Mucosa of rectum (tissue), 2 donors: ENCODE measurements around the gene PRR7.

Source experiments
- H3K27ac ChIP-seq, 2 donors: one replicate each; pipeline ENCODE4 v1.7.0; 2013; ENCODE audit warnings: inconsistent platforms in 2 of 2, low read depth in 2 of 2, low read length in 2 of 2
- H3K27me3 ChIP-seq, 2 donors: one replicate each; pipeline ENCODE4 v1.7.0; 2013; ENCODE audit warnings: low read length in 2 of 2; ENCODE audit not compliant: control insufficient read depth in 2 of 2, insufficient read depth in 2 of 2
- H3K36me3 ChIP-seq, 2 donors: one replicate each; pipeline ENCODE4 v1.7.0; 2013; ENCODE audit warnings: low read length in 2 of 2; ENCODE audit not compliant: control insufficient read depth in 2 of 2, insufficient read depth in 2 of 2
- H3K4me1 ChIP-seq, 2 donors: one replicate each; pipeline ENCODE4 v1.7.0; 2013; ENCODE audit warnings: low read length in 2 of 2, mild to moderate bottlenecking in 1 of 2; ENCODE audit not compliant: control insufficient read depth in 2 of 2, insufficient read depth in 2 of 2
- H3K4me3 ChIP-seq, 2 donors: one replicate each; pipeline ENCODE4 v1.7.0; 2013; ENCODE audit warnings: low read length in 2 of 2
- H3K9ac ChIP-seq, 2 donors: one replicate each; pipeline ENCODE4 v1.7.0; 2013; ENCODE audit warnings: low read length in 2 of 2, low read depth in 1 of 2, mild to moderate bottlenecking in 1 of 2
- H3K9me3 ChIP-seq, 2 donors: one replicate each; pipeline ENCODE4 v1.7.0; 2013; ENCODE audit warnings: low read length in 2 of 2; ENCODE audit not compliant: control insufficient read depth in 2 of 2
- donor health status: healthy.
- donor health status: Normal muscosa, but diverticular disease.

PRR7 gene

DNA sequence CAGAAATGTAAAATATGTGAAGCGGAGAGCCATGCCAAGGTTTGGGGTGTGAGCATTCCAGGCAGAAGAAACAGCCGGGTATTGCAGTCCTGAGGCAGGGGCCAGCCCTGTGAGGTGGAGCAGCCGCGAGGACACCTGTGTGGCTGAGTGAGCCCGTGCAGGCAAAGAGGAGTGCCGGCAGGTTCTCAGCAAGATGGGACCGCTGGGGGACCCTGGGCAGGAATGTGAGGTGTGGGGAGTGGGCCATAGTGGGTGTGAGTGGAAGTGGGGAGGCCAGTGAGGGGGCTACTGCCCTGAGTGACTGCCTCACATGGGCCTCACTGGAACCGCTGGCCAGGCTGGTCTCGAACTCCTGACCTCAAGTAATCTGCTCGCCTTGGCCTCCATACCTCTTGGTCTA is 8.1 kb upstream of the PRR7 start:
- H3K9ac ChIP-seq = no peak overlapping the region

DNA sequence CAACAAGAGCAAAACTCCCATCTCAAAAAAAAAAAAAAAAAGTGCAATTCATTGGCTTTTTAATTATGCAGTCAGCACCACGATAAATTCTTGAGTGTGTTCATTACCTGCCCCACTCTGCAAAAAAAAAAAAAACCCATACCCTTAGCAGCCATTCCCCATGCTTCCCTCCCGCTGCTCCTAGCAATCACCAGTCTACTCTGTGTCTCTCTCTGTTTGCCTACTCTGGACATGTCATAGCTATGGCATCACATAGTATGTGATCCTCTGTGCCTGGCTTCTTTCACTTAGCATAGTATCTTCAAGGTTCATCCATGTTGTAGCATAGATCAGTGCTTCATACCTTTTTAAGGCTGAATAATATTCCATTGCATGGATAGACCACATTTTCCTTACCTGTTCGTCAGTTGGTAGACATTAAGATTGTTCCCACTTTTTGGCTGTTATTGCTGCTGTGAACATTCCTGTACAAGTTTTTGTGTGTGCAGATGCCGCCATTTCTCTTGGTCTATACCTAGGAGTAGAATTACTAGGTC is 7.0 kb upstream of the PRR7 start:
- H3K4me3 ChIP-seq = no peak overlapping the region
- no peaks in the 10 kb centered on the region for H3K4me1 ChIP-seq
- H3K36me3 ChIP-seq = peaks cover 31 to 47% of the 10 kb centered on the region in 2 donors
- no peak overlapping the region for H3K9ac ChIP-seq
- no peak overlapping the region for H3K27ac ChIP-seq
- H3K27me3 ChIP-seq = no peaks in the 10 kb centered on the region
- H3K9me3 ChIP-seq = no peaks in the 10 kb centered on the region

More for the DNA sequence above, 8.1 kb upstream of the PRR7 start:
- peaks cover 0 to 3% of the 10 kb centered on the region in 2 donors for H3K4me1 ChIP-seq
- no peaks in the 10 kb centered on the region for H3K9me3 ChIP-seq
- H3K27me3 ChIP-seq = no peaks in the 10 kb centered on the region
- no peak overlapping the region for H3K4me3 ChIP-seq
- H3K27ac ChIP-seq = no peak overlapping the region
- H3K36me3 ChIP-seq = peaks cover 42 to 57% of the 10 kb centered on the region in 2 donors

DNA sequence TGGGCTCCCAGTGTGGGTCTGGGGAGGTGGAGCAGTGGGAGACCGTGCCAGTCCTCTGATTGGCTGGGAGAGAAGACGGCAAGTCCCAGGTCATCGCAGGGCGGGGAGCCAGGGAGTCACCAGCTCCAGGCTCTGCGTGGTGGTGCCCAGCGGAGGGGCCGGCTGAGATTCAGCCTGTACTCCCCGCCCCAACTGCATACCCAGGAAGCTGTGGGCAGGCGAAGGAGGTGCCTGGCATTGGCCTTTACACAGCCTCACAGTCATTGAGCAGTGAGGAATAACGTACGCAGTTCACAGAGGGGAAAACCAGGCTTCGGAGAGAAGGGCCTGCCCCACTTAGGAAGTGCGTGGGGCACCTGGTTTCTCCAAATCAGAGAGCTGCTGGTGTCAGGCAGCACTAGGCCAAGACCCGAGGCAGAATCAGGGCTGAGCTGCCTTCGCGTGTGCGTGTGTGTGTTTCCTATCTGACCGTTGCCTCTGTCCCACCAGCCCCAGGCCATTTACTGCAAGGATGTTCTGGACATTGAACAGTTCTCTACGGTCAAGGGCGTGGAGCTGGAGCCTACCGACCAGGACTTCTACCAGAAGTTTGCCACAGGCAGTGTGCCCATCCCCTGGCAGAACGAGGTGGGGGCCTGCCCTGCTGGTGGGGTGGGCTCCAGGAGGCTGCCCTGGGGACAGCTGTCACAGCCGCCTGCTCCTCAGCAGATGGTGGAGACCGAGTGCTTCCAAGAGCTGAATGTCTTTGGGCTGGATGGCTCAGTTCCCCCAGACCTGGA is 6.2 kb upstream of the PRR7 start:
- Histone ChIP-seq H3K4me3 (no peak overlapping the region), H3K9ac (no peak overlapping the region), H3K4me1 (peaks cover 0 to 3% of the 10 kb centered on the region in 2 donors), H3K27me3 (no peaks in the 10 kb centered on the region), H3K36me3 (peaks cover 23 to 39% of the 10 kb centered on the region in 2 donors), H3K27ac (no peak overlapping the region), H3K9me3 (no peaks in the 10 kb centered on the region)

DNA sequence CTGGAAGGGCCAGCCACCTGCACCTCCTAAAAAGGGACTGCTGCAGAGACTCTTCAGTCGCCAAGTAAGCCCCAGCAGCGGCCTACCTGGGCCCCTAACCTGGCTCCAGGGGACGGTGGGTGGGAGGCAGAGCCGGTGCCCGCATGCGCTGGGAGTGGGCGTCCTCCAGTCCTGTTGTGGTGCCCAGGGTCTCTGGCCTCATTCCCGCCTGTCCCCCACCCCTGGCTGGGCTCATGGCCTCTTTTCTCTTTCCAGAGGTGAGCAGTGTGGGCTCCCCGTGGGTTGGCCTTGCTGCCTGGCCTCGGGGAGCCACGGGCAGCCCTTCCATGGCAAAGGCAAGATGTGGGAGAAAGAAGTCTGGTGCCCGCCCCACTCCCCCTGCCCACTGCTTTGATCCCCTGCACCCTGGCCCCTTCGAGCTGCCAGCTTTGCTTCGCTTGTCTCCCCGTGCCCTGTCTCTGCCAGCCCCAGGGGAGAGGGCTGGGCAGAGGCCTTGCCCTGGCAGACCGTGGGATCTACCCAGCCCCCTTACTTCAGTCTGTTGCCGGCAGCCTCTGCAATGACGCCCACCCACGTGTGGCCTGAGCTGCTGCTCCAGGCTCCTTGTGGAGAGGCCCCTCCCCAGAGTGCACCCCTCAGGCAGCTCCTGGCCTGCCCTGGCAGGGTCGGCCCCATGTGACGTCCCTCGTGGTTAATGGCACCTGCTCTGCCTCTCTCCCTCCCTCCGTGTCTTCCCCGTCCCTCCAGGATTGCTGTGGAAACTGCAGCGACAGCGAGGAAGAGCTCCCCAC is 5.4 kb upstream of the PRR7 start:
- H3K4me3 ChIP-seq = no peak overlapping the region
- H3K36me3 ChIP-seq = peaks cover 17 to 32% of the 10 kb centered on the region in 2 donors
- no peak overlapping the region for H3K9ac ChIP-seq
- no peaks in the 10 kb centered on the region for H3K9me3 ChIP-seq
- H3K27ac ChIP-seq = no peak overlapping the region
- peaks cover 3 to 5% of the 10 kb centered on the region in 2 donors for H3K4me1 ChIP-seq
- H3K27me3 ChIP-seq = no peaks in the 10 kb centered on the region

DNA sequence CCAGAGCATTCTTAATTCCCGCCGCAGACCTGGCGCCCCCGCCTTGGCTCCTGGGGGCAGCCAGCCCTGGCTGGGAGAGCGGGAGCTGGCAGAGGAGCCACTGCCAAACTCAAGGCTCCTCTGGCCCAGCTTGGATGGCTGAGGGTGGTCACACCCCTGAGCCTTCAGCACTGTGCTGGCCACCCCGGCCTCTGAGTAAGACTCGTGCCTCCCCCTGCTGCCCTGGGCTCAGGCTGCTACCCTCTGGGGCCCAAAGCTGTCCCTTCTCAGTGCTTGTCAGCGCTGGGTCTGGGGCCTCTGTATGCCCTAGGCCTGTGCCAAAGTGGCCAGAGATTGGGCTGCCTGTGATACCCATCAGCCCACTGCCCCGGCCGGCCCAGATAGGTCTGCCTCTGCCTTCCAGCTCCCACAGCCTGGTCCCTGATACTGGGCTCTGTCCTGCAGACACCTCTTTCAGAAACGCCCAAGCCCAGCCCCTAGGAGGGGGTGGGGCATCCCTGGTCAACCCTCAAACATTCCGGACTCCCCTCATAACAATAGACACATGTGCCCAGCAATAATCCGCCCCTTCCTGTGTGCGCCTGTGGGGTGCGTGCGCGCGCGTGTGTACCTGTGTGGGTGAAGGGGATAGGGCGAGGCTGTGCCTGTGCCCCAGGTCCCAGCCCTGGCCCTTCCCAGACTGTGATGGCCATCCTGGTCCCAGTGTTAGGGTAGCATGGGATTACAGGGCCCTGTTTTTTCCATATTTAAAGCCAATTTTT is 4.4 kb upstream of the PRR7 start:
- Histone ChIP-seq H3K4me1 (peaks cover 7 to 8% of the 10 kb centered on the region in 2 donors), H3K27ac (no peak overlapping the region), H3K27me3 (no peaks in the 10 kb centered on the region), H3K36me3 (peaks cover 12 to 24% of the 10 kb centered on the region in 2 donors), H3K9ac (no peak overlapping the region), H3K9me3 (no peaks in the 10 kb centered on the region), H3K4me3 (no peak overlapping the region)

DNA sequence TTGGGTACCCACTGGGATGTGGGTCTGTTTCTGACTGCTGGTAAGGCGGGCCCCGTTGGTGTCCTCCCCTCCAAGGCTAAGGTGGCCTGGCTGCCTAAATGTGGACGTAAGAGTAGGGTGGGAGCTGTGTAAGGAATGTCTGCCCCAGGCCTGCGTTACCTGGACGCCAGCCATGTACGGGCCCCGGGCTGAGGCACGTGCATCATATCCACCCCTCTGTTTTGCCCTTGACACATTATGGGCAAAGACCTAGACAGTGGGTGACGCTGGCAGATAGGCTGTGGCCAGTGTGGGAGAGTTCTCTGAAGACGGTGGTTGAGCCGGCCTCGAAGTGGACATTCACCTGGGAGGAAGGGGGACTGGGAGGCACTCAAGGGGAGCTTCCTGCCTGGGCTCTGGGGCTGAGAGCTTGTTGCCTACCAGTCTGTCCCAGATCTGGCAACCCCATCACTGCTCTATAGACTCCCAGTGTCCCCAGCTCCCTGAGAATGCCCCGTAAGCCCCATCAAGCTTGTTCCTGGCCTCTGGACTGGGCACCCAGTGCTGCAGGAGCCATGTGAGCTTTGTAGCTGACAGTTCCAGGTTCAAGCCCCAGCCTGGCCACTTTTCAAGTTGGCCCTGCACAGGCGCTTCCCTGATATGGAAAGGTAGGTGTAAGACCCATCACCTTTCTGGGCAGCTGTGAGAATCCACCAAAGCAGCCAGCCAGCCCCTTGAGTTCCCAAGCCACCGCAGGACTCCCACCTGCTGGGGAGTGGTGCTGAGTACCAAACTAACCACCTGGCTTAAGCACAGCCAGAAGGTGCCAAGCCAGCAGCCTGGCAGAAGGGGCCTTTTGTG is 3.2 kb upstream of the PRR7 start:
- Histone ChIP-seq H3K9me3 (no peaks in the 10 kb centered on the region), H3K27me3 (peaks cover 3 to 5% of the 10 kb centered on the region in 2 donors), H3K4me1 (peaks cover 7 to 16% of the 10 kb centered on the region in 2 donors), H3K27ac (no peak overlapping the region), H3K9ac (no peak overlapping the region), H3K4me3 (no peak overlapping the region), H3K36me3 (peaks cover 5 to 16% of the 10 kb centered on the region in 2 donors)

DNA sequence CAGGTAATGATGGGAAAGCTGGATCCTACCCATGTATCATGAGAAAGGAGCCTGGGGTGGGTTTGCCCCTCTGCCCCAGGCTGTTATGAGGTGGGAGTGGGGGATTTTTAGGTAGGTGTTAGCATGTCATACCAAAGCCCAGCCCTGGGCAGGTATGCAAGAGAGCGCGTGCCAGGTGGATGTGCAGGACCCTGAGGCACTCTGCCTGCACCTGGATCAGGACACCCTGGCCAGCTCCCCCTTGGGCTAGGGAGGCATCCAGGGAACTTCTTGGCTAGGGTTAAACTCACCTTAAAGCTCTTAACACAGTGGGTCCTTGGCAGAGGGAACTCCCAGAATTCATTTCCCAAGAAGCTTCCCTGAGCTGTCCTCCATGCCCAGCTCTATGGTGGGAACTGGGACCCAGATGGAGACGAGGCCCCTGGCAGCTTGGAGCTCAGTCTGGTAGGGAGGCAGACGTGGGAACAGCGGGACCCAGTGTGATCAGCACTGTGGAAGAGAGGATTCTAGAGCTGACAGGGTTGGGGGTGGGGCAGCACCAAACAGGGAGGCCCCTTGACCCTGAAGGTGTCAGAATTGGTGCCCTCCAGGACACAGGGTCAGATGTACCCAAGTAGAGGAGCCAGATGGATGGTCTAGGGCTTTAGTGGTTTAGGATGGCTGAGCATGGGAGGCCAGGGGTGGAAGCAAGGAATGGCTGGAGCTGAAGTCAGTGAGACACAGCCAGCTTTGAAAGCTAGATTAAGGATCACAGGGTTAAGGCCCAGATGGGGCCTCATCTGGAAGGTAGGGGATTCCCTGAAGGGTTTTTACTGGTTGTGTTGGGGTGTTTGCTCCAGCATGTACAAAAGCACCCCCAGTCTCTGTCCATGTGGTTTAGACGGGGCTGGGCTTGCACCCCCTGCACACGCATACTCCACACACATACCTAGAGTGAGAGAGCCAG is 2.2 kb upstream of the PRR7 start:
- Histone ChIP-seq H3K4me1 (peaks cover 7 to 16% of the 10 kb centered on the region in 2 donors), H3K9ac (no peak overlapping the region)

DNA sequence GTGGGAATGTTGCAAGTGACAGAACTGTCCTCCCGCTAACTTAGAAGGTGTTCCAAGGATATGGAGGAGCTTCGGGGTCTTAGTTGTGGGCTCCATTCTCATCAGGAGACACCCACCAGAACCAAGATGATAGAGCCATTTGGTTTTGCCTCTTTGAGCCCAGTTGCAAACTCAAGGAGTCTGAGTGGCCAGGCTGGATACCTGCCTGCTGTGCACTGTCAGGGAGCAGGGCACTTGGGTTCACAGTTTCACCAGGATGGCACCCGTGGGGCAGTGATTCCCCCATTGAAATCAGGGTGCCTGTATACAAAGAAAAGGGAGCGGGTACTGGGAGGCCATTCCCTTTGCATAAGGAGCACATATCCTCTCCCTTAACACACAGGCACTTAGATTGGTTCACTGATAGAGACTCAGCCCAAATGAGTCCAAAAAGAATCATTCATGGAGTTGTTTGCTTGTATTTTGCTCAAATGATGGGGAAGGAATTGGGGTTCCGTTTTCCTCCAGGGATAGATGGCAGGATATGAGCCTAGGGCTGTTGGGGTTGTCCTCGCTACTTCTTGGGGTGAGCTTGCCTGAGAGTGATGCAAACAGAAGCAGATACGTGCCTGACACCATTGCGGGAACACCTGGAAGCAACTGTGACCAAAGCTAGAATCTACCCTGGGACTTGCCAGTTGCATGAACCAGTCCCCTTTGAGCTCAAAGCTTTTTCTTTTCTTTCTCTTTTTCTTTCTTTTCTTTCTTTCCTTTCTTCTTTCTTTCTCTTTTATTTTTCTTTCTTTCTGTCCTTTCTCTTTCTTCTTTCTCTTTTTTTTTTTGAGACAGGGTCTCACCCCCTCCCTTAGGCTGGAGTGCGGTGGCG is 1.3 kb upstream of the PRR7 start:
- Histone ChIP-seq H3K27me3 (peaks cover 5 to 6% of the 10 kb centered on the region in 2 donors), H3K36me3 (peaks cover 4 to 10% of the 10 kb centered on the region in 2 donors), H3K9ac (no peak overlapping the region), H3K27ac (no peak overlapping the region), H3K4me3 (no peak overlapping the region), H3K9me3 (no peaks in the 10 kb centered on the region), H3K4me1 (peaks cover 7 to 16% of the 10 kb centered on the region in 2 donors)

More for the DNA sequence above, 2.2 kb upstream of the PRR7 start:
- Histone ChIP-seq H3K27ac (no peak overlapping the region), H3K36me3 (peaks cover 4 to 13% of the 10 kb centered on the region in 2 donors), H3K4me3 (no peak overlapping the region), H3K9me3 (no peaks in the 10 kb centered on the region), H3K27me3 (peaks cover 5 to 6% of the 10 kb centered on the region in 2 donors)
